Fibroblast of mammary gland (primary cell): ENCODE results near the gene PTPRM.

Experiments
- DNase-seq: peaks from one replicate; pipeline ENCODE4 v3.0.0-alpha.2; 2010; ENCODE audit warnings: low read depth
- H3K4me3 ChIP-seq: 2 replicates; pipeline ENCODE4 v1.5.1; 2011; ENCODE audit warnings: low read depth, mild to moderate bottlenecking, low read length, moderate library complexity; ENCODE audit not compliant: control insufficient read depth
- TF ChIP-seq, protein P1 (sequence below): conservative IDR thresholded peaks from 2 replicates; pipeline ENCODE4 v1.5.1; 2011; ENCODE audit warnings: low read depth, low read length, inconsistent platforms; ENCODE audit not compliant: control insufficient read depth, insufficient read depth

Gene PTPRM

DNA sequence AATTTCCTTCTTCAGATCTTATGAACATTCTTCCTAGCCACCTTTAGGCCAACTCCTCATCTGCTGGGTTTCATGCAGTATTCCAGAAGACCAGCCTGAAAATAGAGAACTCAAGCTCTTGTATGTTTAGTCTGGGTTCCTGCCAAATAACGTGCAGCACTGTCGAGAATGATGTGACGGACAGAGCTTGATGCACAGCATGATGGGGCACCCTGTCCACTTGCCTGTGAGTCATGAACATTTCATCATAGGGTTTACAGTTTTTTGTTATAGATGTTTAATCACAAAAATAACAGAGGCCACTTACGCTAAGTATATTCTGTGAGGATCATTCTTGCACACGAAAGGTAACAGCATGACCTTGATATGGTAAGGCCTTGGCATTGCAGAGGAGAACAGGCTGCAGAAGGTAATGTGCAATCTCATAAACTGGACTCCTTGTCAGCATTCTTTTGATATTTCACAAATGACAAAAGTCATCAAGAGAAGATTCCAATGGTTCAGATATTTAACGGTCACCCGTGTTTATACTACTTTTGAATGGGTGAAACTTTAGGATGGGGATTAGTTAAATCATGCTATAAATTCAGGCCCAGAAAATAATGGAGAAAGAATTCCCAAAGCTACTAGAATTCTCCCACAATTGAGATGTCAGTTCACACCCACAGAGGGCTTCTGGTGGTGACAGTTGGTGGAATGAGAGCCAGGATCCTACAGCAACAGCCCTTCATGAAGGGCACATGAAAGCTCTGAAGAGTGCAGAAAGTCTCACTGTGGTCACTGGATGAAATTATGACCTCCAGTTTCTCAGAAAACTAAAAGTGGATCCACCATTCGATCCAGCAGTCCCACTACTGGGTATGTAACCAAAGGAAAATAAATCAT, 646.0 kb downstream of the PTPRM start:
- no peak overlapping the region for H3K4me3 ChIP-seq
- TF ChIP-seq, protein P1, sequence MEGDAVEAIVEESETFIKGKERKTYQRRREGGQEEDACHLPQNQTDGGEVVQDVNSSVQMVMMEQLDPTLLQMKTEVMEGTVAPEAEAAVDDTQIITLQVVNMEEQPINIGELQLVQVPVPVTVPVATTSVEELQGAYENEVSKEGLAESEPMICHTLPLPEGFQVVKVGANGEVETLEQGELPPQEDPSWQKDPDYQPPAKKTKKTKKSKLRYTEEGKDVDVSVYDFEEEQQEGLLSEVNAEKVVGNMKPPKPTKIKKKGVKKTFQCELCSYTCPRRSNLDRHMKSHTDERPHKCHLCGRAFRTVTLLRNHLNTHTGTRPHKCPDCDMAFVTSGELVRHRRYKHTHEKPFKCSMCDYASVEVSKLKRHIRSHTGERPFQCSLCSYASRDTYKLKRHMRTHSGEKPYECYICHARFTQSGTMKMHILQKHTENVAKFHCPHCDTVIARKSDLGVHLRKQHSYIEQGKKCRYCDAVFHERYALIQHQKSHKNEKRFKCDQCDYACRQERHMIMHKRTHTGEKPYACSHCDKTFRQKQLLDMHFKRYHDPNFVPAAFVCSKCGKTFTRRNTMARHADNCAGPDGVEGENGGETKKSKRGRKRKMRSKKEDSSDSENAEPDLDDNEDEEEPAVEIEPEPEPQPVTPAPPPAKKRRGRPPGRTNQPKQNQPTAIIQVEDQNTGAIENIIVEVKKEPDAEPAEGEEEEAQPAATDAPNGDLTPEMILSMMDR: no peak
- DNase-seq: peak; percentile 84

DNA sequence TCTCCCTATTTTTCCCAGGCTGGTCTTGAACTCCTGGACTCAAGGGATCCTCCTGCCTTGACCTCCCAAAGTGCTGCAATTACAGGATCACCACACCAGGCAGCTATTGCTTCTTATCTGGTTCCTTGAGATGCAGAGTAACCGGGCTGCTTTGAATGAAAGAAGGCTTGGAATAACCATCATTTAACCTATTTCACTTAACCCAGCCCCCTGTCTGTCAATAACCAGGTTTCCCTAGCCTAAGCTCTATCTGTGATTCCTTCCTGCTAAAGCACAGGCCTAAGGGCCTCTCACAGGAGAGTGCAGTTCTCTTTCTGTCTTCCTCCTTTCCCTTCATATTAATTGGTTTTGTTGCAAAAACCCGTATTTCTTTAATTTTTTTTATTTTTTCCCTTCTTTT, 648.6 kb downstream of the PTPRM start:
- no peak for DNase-seq
- no peak overlapping the region for H3K4me3 ChIP-seq
- TF ChIP-seq, protein P1: no peak

DNA sequence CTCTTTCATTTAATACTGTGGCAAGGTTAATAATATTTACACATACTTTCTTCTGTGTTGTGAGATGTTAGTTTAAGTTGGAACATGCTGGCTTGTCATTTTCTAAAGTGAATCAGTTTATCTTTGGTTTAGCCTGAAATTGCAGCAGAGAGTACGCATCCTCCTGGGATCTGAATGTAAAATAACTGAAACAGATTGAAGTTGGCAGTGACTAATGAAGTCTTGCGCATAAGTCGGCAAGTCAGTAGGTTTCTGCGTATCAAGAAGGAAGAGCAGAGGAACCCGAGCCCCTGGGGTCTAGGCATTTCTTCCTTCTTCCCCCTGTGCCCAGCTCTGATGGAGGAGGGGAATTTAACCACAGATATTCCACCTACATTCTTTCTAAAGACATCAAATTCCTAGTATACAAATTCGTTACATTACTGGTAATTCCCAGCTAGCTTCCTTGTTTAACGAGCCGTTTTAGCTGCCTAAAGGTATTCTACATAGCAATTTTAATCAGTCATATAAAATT, 650.0 kb downstream of the PTPRM start:
- DNase-seq: no peak
- H3K4me3 ChIP-seq: no peak overlapping the region
- TF ChIP-seq, protein P1: no peak

DNA sequence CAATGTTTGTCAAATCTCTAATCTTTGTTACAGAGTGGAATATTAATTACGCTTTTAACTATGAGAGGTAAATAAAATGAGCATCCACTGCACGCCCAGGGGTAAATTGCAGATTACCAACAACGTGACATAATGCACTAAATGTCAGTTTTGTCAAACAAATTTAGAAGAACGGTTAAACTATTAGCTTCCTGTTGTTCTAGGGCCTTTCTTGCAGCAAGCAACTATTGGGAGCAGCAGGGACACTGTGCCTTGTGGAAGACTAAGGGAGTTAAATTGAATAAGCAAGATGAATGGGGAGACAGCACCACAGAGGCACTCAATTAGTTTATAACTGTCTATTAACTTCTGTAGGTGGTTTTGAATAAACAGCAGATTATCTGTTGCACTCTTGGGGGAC, 651.1 kb downstream of the PTPRM start:
- TF ChIP-seq, protein P1: no peak
- DNase-seq: no peak
- no peak overlapping the region for H3K4me3 ChIP-seq

DNA sequence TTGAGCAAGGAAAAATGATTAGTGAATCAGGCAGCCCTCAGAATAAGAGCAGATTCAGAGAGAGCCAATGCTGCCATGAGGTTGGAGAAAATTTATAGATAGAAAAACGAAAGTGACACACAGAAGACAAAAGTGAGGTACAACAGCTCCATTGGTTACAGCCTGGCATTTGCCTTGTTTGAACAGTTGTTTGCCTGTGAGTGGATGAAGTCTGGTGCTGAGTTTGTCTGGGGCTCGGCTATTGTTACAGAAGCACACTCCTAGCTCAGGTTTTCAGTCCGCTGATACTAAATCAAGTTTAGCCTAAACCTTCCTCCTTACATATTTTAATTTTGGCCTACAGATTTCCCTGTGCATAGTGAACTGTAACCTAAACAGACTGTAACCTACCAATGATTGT, 654.3 kb downstream of the PTPRM start:
- TF ChIP-seq, protein P1: no peak
- H3K4me3 ChIP-seq: no peak overlapping the region
- no peak for DNase-seq

DNA sequence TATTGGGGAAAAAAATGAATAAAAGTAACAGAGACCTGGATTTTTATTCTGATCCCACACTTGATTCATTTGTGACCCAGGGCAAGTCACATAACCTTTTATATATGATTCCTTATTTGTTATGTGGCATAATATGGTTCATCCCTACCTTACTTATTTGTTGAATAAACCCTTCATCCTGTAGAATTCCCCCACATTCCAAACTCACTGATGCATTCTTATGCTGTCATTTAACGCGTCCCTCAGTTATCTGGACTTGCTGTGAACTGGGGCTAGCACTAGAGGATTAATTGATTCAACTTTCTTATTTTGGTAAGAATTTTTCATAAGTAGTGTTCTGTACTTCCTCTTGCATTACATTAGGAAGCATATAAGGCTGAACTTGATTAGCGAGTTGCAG, 657.5 kb downstream of the PTPRM start:
- TF ChIP-seq, protein P1: no peak
- H3K4me3 ChIP-seq: no peak overlapping the region
- DNase-seq: no peak
